HG02610 (cell line): ENCODE measurements around the gene RERE.
"Not testable (repeated sequence)": the region's sequence is repeated elsewhere in the genome, so short reads cannot be mapped to it uniquely, and the experiment has no call there.

Experiments used
- ATAC-seq: cut with Tn5 transposase; IDR thresholded peaks from one replicate; pipeline ENCODE4 v1.9.1; 2021; ENCODE audit warnings: mild to moderate bottlenecking, moderate library complexity; ENCODE audit not compliant: unreplicated experiment

Gene RERE

DNA sequence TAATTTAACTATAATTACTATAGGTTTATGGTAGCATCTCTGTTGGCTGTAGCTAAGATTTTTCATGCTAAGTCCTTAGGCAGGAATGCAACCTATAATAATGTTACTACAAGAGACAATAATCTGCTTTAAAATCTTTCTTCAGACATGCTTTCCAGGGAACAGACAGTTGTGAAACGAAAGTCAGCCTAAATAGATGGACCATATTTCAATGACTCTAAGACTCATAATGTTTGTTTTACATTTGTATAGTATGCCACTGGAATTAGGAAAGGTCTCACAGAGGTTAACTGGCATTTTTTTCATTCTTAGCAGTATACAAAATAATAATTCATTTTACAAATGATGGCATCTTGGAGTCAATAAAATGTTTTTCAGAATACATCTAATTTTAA, 8.1 kb downstream of the RERE start:
- ATAC-seq = no peak

DNA sequence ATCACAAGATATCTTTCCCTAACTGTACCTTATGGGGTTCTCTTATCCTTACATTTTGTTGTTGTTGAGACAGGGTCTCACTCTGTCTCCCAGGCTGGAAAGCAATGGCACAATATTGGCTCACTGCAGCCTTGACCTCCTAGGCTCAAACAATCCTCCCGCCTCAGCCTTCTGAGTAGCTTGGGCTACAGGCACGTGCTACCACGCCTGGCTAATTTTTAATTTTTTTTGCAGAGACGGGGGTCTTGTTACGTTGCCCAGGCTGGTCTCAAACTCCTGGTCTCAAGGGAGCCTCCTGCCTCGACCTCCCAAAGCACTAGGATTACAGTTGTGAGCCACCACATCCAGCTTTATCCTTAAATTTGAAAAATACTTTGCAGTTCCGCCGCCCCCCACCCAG, 10.4 kb downstream of the RERE start:
- no peak for ATAC-seq

DNA sequence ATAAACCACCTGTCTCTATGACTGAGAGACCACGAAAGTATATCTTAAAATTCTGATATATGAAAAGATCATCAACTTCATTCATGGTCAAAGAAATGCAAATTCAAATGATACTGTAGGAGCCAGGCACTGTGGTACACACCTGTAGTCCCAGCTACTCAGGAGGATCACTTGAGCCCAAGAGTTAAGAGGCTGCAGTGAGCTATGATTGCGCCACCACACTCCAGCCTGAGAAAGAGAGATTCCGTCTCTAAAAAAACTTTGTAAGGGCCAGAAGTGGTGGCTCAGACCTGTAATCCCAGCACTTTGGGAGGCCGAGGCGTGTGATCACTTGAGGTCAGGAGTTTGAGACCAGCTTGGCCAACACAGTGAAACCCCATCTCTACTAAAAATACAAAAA, 17.0 kb downstream of the RERE start:
- no peak for ATAC-seq

DNA sequence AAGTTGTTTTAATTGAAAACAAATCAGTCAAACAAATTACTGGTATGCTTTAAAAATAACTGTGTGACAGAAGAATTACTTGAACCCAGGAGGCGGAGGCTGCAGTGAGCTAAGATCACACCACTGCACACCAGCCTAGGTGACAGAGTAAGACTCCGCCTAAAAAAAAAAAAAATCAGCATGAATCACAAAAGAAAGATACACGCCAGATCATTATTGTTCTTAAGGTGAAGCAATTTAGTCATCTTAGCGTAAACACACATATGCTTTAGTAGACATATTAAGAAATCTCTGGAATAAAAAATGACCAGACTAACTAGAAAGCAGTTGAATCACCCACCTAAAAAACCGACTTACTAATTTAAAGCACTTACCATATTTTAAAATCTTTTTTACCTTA, 20.2 kb downstream of the RERE start:
- no peak for ATAC-seq

DNA sequence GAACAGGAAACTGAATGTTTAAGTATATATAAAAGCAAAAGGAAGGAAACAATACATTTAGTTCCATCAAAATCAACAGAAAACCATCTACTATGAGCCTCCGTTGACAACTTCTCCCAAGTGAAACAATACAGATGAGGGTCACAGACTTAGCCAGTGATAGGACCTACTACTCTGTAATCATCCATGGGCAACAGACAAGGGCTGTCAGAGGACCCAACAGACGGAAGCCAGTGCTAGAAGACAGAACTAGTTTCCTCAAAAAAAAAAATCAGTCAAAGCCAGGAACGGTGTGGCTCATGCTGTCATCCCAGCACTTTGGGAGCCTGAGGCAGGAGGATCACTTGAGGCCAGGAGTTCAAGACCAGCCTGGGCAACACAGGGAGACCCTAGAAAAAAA, 20.6 kb downstream of the RERE start:
- no peak for ATAC-seq

DNA sequence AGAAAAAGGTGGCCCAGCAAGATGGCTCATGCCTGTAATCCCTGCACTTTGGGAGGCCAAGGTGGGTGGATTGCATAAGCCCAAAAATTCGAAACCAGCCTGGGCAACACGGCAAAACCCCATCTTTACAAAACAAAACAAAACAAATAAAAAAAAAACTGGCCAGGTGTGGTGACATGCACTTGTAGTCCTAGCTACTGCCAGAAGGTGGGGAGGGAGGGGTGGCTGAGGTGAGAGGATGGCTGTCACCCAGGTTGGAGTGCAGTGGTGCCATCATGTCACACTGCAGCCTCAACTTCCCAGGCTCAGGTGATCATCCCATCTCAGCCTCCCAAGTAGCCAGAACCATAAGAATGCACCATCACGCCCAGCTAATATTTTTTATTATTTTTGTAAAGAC, 22.8 kb downstream of the RERE start:
- ATAC-seq = no peak

DNA sequence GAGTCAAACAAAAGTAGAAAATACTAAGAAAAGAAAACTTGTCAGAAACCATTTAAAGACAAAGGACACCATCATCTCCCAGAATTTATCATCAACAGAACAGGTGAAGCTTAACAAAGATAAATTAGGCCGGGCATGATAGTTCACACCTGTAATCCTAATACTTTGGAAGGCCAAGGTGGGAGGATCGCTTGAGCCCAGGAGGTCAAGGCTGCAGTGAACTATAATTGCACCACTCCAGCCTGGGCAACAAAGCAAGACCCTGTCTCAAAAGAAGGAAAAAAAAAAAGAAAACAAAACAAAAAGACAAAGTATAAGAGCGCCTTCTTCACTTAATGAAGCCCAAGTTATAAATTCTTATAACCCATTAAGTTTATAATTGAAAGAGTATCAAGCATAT, 25.6 kb downstream of the RERE start:
- ATAC-seq = no peak

DNA sequence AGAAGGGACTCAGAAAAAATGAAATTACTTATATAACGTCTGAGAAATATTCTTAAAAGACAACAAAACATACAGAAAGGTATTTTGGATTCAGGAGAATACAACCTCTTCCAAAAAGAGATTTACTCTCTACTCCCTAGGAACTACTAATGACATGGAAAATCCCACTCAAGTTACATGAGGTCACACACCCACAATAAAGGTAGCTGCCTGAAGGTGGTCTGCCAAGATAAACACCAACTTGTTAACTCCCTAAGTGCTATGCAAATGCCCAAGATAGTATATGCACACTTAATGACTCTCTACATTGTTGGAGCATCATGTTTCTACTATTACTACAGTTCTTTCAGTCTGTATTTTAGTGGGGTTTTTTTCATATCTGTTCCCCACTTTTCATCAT, 26.5 kb downstream of the RERE start:
- ATAC-seq = no peak

DNA sequence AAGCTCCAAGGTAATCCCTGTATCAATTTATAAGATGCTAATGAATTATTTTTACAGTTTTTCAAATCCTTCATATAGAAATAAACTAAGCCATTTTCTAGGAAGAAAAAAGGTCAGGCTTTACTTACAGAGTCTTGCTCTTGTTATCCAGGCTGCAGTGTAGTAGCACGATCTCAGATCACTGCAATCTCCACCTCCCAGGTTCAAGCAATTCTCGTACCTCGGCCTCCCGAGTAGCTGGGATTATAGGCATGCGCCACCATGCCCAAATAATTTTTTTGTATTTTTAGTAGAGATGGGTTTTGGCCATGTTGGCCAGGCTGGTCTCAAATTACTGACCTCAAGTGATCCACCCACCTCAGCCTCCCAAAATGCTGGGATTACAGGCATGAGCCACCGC, 27.0 kb downstream of the RERE start:
- ATAC-seq = no peak

DNA sequence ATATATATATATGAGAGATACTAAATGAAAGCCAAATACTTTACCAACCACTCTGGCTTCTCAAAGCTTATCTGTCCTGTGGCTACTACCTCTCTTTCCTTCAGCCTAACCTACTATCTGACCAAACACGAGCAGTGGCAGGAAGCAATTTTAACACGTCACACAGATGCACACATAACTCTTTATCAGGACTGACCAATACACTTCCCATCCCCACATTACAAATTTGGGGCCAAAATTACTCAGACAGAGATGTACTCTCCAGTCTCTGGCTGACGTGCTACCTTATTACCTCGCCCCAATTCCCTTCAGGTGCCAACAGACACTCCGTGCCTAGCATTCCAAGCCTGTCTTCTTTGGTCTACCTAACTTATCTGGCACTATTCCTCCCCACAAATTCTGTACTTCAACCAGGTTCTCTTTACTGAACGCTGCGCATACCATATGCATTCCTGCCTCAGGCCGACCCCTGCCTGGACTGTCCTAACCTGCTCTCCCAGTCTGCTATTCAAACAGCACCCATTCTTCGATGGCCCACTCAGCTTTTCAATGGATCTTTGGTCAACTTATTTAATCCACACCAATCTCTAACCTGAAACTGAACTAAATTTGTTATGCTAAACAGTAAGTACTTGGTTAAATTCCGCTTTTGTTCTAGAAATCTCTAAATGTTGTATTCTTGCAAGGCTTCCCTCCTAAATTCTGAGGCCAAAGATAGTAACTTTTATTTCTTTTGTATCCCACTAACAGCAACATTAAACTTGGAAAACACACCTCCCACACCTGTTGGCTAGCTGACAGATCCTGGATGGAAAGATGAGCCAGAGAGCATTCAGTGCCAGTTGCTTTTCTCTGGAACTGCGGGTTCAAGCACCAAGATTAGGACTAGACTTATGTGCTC, 27.9 kb downstream of the RERE start:
- ATAC-seq = no peak

DNA sequence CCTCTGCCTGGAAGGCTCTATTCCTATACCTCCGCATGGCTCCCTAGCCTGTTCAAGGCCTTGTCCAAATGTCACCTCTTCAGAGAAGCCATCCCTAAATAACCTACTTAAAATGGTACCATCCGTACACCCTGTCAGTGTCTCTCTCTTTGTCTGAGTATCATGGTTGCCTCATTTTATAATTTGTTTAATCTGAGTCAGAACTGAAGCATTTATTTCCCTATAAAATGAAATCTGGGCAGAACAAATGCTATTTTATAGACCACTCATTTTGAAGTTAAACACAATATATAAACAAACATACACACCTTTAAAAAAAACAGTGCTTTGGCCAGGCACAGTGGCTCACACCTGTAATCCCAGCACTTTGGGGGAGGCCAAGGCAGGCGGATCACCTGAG, 30.2 kb downstream of the RERE start:
- no peak for ATAC-seq

DNA sequence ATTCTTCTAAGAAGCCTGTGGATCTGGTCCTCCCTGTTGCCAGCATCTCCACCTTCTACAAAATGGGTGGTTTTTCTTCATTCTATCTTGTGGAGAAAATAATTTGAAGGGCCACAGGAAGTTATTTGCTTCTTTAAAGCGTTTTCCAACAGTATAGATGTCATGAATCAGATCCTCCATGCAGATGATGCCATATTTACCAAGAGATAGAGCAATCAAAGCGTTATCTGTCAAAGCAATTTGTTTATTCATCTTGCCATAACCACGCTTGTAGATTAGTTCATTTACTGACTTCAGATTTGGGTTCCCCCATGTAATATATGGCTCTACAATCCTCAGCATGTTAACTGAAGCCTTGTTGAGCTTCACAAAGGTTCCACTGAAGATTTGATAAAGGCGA, 31.2 kb downstream of the RERE start:
- not testable (repeated sequence) for ATAC-seq

DNA sequence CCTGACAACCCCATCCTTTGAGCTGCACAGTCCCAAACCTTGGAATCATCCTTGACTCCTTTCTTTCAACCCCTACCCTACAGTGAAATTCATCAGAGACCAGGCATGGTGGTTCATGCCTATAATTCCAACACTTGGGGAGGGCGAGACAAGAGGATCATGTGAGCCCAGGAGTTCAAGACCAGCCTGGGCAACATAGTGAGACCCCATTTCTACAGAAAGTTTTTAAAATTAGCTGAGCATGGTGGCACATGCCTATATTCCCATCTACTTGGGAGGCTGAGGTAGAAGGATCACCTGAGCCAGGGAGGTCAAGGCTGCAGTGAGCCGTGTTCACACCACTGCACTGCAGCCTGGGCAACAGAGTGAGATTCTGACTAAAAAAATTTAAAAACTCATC, 34.5 kb downstream of the RERE start:
- no peak for ATAC-seq

DNA sequence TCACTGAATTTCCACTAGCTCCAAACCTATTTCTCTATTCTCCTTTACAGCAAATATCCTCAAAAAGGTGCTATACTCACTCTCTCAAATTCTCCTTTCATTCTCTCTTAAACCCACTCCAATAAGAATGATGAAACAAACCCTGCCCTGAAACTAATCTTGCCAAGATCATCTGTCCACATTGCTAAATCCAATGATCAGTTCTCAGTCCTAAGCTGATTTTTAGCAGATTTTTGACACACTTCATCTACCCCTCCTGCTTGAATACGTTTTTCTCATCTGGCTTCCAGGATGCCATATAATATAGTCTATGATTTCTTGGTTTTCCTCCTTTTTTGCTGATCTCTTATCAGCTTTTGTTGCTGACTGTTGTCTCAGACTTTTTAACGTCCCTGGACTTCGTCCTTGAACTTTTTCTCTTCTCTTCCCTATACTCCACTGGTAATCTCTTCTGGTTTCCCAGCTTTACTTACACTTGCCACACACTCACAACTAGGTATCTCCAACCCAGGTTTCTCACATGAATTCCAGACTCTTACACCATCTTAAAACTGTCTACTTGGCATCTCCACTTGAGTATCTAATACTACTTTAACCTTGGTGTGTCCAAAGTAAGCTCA, 35.3 kb downstream of the RERE start:
- no peak for ATAC-seq

DNA sequence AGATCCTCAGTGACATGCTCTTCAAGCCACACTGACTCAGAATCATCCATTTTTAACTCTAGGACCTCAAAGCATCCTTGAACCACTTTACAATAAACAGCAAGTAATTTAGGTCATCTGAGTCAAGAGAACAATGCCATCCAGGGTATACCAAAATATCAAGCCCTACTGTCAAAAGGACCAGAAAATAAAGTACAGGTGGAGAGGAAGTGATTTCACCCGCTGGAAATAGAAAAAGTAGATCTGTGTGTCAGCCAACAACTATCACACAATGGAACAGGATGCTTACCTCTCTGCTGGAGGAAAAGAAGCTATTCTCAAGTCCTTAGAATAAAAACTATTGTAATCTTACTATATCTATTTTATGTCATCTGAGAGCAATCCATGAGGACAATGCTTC, 37.0 kb downstream of the RERE start:
- ATAC-seq = no peak

DNA sequence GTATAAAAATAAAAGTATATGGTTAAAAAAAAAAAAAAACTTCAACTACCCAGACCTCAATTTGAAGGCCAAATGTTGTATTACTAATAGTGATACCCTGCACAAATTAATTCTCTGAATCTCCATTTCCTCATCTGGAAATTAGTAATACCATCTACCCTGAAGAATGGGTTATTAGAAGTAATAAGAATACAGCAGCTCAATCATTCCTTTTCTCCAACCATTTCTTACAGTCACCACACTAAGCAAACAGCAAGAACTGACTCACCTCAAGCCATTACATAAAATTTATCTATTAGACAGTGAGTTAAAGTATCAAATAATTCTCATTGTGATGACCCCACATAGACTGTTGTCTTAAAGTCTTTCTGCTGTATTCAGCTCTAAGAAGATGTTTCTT, 39.6 kb downstream of the RERE start:
- ATAC-seq = no peak

DNA sequence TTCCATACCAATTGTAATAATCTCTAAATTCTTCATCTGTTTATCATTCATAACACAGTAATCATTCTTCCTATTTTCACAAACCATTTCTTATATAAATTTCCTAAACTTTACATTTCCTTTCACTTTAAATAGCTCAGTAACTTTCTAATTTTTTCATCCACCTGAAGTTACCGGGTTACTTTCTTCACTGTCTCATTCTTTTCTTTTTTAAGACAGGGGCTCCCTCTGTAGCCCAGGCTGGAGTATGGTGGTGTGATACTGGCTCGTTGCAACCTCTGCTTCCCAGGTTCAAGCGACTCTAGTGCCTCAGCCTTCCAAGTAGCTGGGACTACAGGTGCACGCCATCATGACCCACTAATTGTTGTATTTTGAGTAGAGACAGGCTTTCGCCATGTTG, 41.3 kb downstream of the RERE start:
- no peak for ATAC-seq

DNA sequence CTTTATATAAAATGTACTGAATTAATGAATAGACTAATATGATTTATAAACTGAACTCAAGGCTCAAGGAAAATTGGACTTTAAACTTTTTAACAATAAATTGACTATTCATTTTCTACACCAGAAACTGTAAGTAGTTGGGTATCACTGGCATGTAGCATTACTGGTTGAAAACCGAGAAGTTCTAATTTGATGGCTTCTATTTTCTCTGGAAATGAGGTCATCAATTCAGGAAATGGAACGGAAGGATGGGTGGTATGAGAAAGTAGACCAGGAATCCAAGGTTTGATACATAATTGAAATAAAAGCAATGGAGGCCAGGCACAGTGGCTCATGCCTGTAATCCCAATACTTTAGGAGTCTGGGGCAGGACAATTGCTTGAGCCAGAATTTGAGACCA, 50.4 kb downstream of the RERE start:
- no peak for ATAC-seq

DNA sequence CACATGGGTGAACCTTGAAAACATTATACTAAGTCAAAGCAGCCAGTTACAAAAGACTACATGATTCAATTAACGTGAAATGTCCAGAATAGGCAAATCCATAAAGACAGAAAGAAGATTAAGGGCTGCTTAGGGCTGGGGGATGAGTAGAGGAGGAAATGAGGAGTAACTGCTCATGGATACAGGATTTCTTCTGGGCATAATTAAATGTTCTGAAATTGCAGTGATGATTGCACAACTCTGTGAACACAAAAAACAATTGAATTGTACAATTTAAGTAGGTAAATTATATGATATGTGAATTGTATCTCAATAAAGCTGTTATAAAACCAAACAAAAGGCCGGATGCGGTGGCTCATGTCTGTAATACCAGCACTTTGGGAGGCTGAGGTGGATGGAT, 52.2 kb downstream of the RERE start:
- ATAC-seq = no peak

DNA sequence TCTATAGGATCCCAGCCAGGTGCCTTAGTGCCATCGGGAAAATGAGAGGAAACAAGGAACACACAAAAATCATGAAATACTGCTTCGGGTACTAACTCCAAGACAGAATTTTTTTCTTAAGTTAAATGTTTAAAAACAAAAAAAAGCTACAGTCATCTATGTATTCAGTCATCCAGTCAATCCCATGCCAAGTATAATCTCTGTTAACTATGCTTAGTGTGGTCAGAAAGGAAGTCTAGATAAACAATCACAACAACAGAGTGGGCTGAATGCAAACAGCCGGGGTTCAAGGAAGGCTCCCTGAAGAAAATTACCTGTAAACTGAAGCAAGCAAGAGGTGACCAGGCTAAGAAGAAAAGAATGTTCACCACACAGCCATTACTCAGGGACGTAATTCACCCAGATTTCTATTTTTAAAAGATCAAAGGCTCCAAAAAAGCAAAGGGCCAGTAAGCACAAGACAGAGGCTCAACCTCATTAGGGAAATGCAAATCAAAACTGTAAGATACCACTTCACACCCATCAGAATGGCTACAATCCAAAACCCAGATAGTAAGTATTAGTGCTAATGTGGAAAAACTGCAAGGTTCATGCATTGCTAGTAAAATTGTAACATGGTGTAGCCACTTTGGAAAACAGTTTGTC, 53.0 kb downstream of the RERE start:
- ATAC-seq = peak; percentile 38

DNA sequence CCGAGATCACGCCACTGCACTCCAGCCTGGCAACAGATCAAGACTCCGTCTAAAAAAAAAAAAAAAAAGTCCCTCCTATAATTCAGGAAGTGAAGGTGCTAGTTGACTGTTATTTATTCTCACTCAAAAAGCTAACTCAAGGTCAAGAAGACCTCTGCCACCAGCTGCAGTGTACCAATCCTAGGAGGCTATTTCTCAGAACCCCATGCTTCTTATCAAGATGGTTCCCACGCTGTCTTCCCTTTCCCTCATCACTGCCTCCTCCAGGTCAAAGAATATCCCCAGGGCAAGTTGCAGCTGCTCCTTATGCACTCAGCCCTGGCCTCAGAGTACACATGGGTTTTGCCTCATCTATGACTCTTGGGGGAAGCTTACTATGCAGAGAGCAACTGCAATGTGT, 53.6 kb downstream of the RERE start:
- ATAC-seq = peak; percentile 50

DNA sequence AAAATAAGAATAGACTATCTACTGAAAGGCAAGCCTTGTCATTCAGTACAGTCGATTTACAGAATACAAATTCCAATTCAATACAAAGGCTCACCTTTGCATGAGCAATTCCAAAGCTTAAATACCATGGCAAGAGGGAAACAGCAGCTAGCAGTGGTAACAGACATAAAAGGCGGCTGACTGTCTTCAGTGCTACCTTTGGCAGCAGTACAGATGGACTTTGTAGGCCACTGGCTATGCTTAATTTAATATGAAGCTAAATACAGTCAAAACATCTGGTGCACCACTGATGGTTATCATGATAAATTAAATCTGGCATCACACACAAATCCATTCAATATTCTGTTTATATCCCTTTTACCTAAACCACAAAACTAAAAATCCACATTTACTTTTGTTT, 62.4 kb downstream of the RERE start:
- no peak for ATAC-seq
